GM18951 (cell line): ENCODE measurements around the gene SETD5.

ENCODE experiments used
- POLR2A ChIP-seq: IDR thresholded peaks from 4 replicates; pipeline ENCODE4 v1.6.1; 2011; ENCODE audit warnings: mild to moderate bottlenecking; ENCODE audit not compliant: insufficient read length, insufficient read depth; ENCODE audit errors: extremely low read depth
- in situ Hi-C: fragments of 300-500 bp; cut with MboI; formaldehyde crosslinking; loops from one replicate; pipeline ENCODE4 v1.12.0; 2022; ENCODE audit warnings: low sequenced_read_pairs, mixed read lengths, inconsistent platforms; ENCODE audit not compliant: unreplicated experiment

The SETD5 gene

GRCh38 chr3:9408061-9408460, 10.6 kb downstream of the SETD5 start:
- no peak for TF ChIP-seq POLR2A
- in situ Hi-C loops = no loop called here

- TF ChIP-seq POLR2A = no peak
- in situ Hi-C loops = no loop called here
Observed at GRCh38 chr3:9408546-9408945, 11.1 kb downstream of the SETD5 start.

- in situ Hi-C loops = no loop called here
Observed at GRCh38 chr3:9409981-9410854, 12.8 kb downstream of the SETD5 start.

GRCh38 chr3:9411302-9411701, 13.9 kb downstream of the SETD5 start:
- no peak for TF ChIP-seq POLR2A
- in situ Hi-C loops = no loop called here

More at GRCh38 chr3:9409981-9410854, 12.8 kb downstream of the SETD5 start:
- TF ChIP-seq POLR2A = no peak

- in situ Hi-C loops = no loop called here
- TF ChIP-seq POLR2A = no peak
Observed at GRCh38 chr3:9412293-9412692, 14.9 kb downstream of the SETD5 start.

GRCh38 chr3:9414826-9415225, 17.4 kb downstream of the SETD5 start:
- TF ChIP-seq POLR2A = no peak
- in situ Hi-C loops = no loop called here

GRCh38 chr3:9415485-9416138, 18.2 kb downstream of the SETD5 start:
- TF ChIP-seq POLR2A = no peak
- in situ Hi-C loops = no loop called here

GRCh38 chr3:9416139-9416780, 18.8 kb downstream of the SETD5 start:
- in situ Hi-C loops = no loop called here
- TF ChIP-seq POLR2A = no peak

GRCh38 chr3:9420850-9421549, 23.6 kb downstream of the SETD5 start:
- in situ Hi-C loops = no loop called here
- no peak for TF ChIP-seq POLR2A

GRCh38 chr3:9422712-9423424, 25.5 kb downstream of the SETD5 start:
- no peak for TF ChIP-seq POLR2A
- in situ Hi-C loops = no loop called here

GRCh38 chr3:9428411-9428810, 31.0 kb downstream of the SETD5 start:
- in situ Hi-C loops = no loop called here
- no peak for TF ChIP-seq POLR2A

GRCh38 chr3:9430733-9431132, 33.3 kb downstream of the SETD5 start:
- no peak for TF ChIP-seq POLR2A
- in situ Hi-C loops = no loop called here
